Measurements from ENCODE around the gene NPW.

DNA sequence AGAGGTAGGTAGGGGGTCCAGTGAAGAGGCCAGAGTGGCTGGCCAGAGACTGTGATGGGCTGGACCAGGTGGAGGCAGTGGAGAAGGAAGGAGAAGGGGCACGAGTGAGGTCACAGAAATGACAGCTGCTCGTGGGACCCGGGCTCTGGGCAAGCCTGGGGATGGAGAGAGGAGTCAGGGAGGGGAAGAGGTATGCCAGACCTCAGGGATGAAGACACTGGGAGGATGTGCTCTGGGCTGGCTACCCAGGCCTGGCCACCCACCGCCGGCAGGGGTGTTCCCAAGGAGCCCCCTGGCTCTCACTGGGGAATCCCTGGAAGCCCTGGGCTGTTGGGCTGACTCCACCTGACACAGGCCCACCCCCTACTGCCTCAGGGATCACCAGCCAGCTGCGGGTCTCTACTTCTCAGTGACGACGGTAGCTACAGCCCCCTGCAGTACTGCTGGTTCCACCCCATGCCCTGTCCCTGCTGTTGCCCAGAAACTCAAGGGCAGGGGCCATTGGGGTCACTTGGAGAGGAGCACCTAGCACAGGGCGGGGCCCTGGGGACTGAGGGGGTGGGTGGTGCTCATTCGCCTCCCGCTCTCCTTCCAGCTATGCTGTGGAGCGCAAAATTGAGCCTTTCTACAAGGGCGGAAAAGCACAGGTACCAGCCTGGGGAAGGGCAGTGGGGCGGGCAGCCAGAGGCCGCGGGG is 46.0 kb upstream of the NPW start:
- TF ChIP-seq RARB (CRISPR knock-in tag; IDR thresholded peaks at IDR 0.05) (no peak), ZNF70 (CRISPR knock-in tag; IDR thresholded peaks at IDR 0.05) (no peak)
- TF ChIP-seq, protein P1, sequence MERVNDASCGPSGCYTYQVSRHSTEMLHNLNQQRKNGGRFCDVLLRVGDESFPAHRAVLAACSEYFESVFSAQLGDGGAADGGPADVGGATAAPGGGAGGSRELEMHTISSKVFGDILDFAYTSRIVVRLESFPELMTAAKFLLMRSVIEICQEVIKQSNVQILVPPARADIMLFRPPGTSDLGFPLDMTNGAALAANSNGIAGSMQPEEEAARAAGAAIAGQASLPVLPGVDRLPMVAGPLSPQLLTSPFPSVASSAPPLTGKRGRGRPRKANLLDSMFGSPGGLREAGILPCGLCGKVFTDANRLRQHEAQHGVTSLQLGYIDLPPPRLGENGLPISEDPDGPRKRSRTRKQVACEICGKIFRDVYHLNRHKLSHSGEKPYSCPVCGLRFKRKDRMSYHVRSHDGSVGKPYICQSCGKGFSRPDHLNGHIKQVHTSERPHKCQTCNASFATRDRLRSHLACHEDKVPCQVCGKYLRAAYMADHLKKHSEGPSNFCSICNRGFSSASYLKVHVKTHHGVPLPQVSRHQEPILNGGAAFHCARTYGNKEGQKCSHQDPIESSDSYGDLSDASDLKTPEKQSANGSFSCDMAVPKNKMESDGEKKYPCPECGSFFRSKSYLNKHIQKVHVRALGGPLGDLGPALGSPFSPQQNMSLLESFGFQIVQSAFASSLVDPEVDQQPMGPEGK (CRISPR knock-in tag; IDR thresholded peaks at IDR 0.05; ENCODE audit: borderline replicate concordance): no peak
